ENCODE measurements around the gene MAGI2.

Gene MAGI2

DNA sequence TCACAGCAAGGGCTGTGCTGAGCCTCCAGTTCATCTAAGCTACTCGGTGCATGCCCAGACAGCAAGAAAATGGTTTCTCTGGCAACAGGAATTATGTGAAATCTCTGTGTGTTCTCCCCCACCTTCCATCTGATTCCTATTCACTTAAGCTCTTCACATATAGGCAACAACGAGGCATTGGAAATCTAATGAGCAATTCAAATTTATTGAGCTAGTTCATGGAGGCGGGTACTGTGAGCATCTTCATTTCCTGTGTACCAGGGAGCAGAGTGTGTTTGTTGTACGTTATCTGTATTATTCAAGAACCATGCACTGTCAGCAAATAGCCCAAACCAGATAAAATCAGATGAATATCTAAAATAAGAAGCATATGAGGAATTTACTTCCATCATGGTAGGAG is 739.1 kb downstream of the MAGI2 start:
- no peaks in the 10 kb centered on the region for H3K27me3 Mint-ChIP-seq
- H3K9me3 Mint-ChIP-seq: peaks cover 2% of the 10 kb centered on the region
- no peaks in the 10 kb centered on the region for H3K4me1 Mint-ChIP-seq
- H3K27ac Mint-ChIP-seq: no peak overlapping the region
- no peak overlapping the region for H3K4me3 Mint-ChIP-seq
- CTCF ChIA-PET: no interaction called here
- DNase-seq: no peak
- H3K36me3 Mint-ChIP-seq: no peaks in the 10 kb centered on the region

DNA sequence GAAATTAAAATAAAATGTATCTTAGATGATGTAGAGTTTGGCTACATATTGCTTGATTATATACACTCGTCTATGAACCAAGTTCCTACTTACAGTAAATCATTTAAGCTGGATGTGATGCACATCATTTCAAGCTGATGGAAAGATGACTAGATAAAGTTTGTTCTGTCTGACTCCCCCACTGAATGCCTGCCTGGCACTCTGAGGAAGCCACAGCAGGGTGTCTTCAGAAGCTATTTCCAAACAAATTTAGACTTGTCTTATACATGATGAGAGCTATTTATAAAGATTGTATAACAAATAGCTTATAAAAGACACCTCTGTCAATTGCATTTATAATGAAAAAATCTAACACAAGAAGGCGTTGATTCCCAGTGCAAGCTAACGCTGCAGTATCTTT is 741.4 kb downstream of the MAGI2 start:
- H3K36me3 Mint-ChIP-seq: no peaks in the 10 kb centered on the region
- H3K4me3 Mint-ChIP-seq: no peak overlapping the region
- H3K27ac Mint-ChIP-seq: no peak overlapping the region
- H3K9me3 Mint-ChIP-seq: peaks cover 1% of the 10 kb centered on the region
- H3K4me1 Mint-ChIP-seq: no peaks in the 10 kb centered on the region
- DNase-seq: no peak
- H3K27me3 Mint-ChIP-seq: no peaks in the 10 kb centered on the region
- CTCF ChIA-PET: no interaction called here

DNA sequence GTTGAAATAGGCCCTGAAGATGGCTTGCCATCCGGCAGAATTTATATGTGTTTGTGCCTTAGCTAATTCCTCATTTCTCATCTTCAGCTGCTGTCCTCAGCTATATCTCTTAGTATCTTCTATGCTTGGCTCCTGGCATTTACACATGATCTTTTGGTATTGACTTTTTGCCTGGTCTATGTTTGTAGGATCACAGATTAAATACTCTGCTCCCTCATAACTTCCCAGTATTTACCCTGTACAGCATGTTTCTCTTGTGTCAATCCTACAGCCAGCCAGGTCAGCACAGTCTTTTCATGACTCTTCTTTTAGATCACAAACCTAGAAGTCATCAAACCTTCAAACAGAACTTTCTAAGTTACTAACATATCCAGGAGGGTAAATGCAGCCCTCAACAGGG is 743.8 kb downstream of the MAGI2 start:
- H3K4me1 Mint-ChIP-seq: no peaks in the 10 kb centered on the region
- no peaks in the 10 kb centered on the region for H3K27me3 Mint-ChIP-seq
- CTCF ChIA-PET: no interaction called here
- no peak overlapping the region for H3K27ac Mint-ChIP-seq
- no peak overlapping the region for H3K4me3 Mint-ChIP-seq
- H3K36me3 Mint-ChIP-seq: no peaks in the 10 kb centered on the region
- H3K9me3 Mint-ChIP-seq: no peaks in the 10 kb centered on the region
- DNase-seq: no peak

DNA sequence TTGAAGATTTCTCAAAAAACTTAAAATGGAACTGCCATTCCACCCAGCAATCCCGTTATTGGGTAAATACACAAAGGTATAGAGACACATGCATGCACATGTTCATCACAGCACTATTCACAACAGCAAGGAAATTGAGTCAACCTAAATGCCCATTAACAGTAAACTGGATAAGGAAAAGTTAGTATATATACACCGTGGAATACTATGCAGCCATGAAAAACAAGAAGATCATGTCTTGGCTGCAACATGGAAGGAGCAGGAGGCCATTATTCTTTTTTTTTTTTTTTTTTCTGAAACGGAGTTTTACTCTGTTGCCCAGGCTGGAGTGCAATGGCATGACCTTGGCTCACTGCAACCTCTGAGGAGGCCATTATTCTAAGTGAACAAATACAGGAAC is 749.0 kb downstream of the MAGI2 start:
- no peak for DNase-seq
- CTCF ChIA-PET: no interaction called here
- Mint-ChIP-seq H3K4me1 (no peaks in the 10 kb centered on the region), H3K27ac (no peak overlapping the region), H3K4me3 (no peak overlapping the region), H3K36me3 (no peaks in the 10 kb centered on the region), H3K27me3 (no peaks in the 10 kb centered on the region), H3K9me3 (peaks cover 5% of the 10 kb centered on the region)

DNA sequence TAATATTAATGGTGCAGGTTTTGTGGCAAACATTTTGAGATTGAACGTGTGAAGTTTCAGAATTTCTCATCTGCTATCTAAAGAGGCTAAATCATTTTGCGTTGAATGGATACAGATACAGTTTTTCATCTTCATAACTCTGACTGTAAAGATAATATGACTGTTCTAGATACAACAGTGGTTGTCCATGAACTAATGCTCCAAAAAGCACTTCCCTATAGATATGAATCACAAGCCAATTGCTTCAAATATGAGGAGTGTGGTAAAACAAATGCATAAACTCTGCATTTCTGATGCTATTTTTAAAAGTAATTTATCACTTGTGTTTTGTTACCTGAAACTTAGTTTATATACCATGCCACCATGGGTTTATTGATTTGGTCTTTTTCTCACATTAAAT is 750.1 kb downstream of the MAGI2 start:
- peaks cover 5% of the 10 kb centered on the region for H3K9me3 Mint-ChIP-seq
- H3K27me3 Mint-ChIP-seq: no peaks in the 10 kb centered on the region
- no peak overlapping the region for H3K27ac Mint-ChIP-seq
- CTCF ChIA-PET: no interaction called here
- no peaks in the 10 kb centered on the region for H3K36me3 Mint-ChIP-seq
- H3K4me1 Mint-ChIP-seq: no peaks in the 10 kb centered on the region
- no peak overlapping the region for H3K4me3 Mint-ChIP-seq
- no peak for DNase-seq

DNA sequence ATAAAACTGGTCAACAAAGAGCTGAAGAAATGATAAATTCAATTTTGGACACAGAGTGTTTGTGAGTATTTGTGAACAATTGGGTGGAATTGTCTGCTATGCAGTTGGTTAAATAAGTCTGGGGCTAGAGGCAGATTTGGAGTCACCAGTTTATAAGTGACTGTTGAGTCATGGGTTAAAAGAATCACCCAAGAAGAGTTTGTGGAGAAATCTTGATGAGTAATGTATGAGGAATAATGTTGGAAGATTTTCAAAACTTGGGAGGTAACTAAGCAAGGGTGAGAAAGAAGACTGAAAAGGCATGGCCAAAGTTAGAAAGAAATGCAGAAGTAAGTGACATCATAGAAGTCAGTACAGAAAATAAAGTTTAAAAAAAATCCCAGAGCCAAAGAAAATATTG is 750.7 kb downstream of the MAGI2 start:
- no peak overlapping the region for H3K4me3 Mint-ChIP-seq
- H3K27ac Mint-ChIP-seq: no peak overlapping the region
- no peaks in the 10 kb centered on the region for H3K27me3 Mint-ChIP-seq
- H3K4me1 Mint-ChIP-seq: no peaks in the 10 kb centered on the region
- no peaks in the 10 kb centered on the region for H3K36me3 Mint-ChIP-seq
- no peak for DNase-seq
- CTCF ChIA-PET: no interaction called here
- peaks cover 5% of the 10 kb centered on the region for H3K9me3 Mint-ChIP-seq

DNA sequence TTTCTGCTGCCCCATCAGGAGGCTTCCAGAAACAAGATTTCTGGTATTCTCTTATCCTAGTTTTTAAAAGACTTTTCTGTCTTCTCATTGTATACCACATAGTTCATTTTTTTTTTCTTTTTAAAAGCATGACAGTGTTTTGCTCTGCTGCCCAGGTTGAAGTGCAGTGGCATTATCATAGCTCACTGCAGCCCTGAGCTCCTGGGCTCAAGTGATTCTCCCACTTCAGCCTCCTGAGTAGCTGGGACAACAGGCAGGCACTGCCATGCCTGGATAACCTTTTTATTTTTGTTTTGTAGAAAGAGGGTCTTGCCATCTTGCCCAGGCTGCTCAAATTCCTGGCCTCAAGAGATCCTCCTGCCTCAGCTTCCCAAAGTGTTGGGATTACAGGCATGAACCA is 757.6 kb downstream of the MAGI2 start:
- H3K36me3 Mint-ChIP-seq: no peaks in the 10 kb centered on the region
- H3K4me3 Mint-ChIP-seq: no peak overlapping the region
- no peaks in the 10 kb centered on the region for H3K9me3 Mint-ChIP-seq
- no peaks in the 10 kb centered on the region for H3K27me3 Mint-ChIP-seq
- CTCF ChIA-PET: no interaction called here
- no peak for DNase-seq
- no peaks in the 10 kb centered on the region for H3K4me1 Mint-ChIP-seq
- no peak overlapping the region for H3K27ac Mint-ChIP-seq

DNA sequence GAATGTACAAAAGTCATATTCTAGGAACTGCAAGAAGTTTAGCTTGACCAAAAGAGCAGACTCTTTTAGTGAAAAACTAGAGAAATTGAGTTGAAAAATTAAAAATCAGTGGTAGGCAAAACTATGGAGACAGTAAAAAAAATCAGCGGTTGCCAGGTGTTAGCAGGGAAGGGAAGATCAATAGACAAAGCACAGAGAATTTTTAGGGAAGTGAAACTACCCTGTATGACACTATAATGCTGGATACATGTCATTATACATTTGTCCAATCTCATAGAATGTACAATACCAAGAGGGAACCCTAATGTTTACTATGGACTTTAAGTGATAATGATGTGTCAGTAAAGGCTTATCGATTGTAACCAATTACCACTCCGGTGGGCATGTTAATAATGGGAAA is 761.9 kb downstream of the MAGI2 start:
- H3K4me3 Mint-ChIP-seq: no peak overlapping the region
- CTCF ChIA-PET: no interaction called here
- no peak for DNase-seq
- H3K27me3 Mint-ChIP-seq: no peaks in the 10 kb centered on the region
- H3K36me3 Mint-ChIP-seq: no peaks in the 10 kb centered on the region
- H3K9me3 Mint-ChIP-seq: no peaks in the 10 kb centered on the region
- no peak overlapping the region for H3K27ac Mint-ChIP-seq
- H3K4me1 Mint-ChIP-seq: no peaks in the 10 kb centered on the region

DNA sequence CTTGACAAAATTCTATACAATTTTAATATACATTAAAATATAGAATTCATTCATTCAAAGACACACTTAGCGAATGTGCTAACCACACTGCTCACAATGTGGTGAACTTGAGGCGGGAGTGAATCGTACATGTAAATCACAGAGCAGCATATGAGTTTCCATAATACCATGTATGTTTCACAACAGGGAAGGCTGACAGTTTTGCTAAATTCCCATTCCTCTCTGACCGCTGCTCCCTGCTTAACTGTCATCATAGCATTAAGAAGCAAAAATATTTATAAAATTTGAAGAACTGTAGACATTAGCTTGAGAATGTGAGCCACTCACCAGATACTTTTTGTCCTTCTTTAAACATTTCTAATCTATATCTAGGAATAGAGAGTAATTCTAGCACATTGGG is 763.3 kb downstream of the MAGI2 start:
- Mint-ChIP-seq H3K27me3 (no peaks in the 10 kb centered on the region), H3K27ac (no peak overlapping the region), H3K9me3 (no peaks in the 10 kb centered on the region), H3K36me3 (no peaks in the 10 kb centered on the region), H3K4me3 (no peak overlapping the region), H3K4me1 (no peaks in the 10 kb centered on the region)
- DNase-seq: no peak
- CTCF ChIA-PET: no interaction called here

DNA sequence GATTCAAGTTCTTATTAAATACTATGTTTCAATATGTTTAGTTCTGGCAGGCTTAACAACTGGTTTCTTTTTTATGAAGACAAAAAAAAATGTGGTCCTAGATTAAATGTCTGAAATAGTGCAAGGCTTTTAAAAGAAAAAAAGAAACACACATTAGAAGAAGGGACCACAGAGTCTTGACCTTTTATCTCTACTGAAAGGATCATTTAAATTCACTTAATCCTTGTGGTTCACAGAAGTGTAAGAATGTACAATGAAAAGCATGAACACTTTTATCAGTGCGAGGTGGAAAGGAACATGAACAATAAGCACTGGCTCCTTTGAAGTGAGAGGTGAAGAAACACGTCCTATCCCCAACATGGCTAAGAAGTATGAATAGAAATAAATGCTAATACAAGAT is 765.1 kb downstream of the MAGI2 start:
- H3K4me1 Mint-ChIP-seq: no peaks in the 10 kb centered on the region
- H3K36me3 Mint-ChIP-seq: no peaks in the 10 kb centered on the region
- DNase-seq: no peak
- no peaks in the 10 kb centered on the region for H3K9me3 Mint-ChIP-seq
- H3K4me3 Mint-ChIP-seq: no peak overlapping the region
- no peaks in the 10 kb centered on the region for H3K27me3 Mint-ChIP-seq
- CTCF ChIA-PET: no interaction called here
- H3K27ac Mint-ChIP-seq: no peak overlapping the region

DNA sequence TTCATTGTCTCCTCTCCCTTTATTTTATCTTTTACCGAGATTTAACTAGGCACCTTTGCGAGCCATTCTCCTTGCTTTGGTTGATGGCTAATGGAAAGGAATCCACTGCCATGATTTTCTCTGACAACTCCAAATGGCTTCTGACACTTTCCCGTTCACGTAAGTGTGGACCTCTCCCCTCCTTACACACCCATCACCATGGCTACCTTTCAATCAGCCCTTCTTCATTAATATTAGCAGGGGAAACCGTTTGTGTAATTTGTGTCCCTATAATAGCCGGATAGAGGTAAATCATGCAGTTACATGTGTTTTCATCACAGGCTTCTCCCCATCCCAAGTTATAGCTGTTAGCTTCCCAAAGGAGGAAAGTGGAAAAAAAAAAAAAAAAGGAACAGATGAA is 767.3 kb downstream of the MAGI2 start:
- Mint-ChIP-seq H3K27me3 (no peaks in the 10 kb centered on the region), H3K36me3 (no peaks in the 10 kb centered on the region)

DNA sequence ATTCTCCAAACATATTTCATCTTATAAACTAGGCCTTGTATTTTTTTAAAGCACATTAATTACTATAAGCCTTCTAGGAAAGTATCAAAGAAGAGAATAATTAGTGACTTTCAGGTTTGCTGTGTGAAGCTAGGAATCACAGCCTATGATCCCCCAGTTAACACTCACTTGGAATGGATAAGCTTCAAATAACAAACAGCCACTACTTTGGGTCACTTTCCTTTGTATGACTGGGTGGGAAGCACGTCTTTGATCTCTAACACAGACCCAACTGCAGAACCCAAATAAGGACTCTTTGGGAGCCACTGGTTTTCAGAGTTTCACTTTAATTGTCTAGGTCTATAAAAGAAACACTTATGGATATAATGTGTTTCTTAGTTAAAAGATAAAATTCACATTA is 769.3 kb downstream of the MAGI2 start:
- no peak for DNase-seq
- H3K36me3 Mint-ChIP-seq: no peaks in the 10 kb centered on the region
- H3K9me3 Mint-ChIP-seq: no peaks in the 10 kb centered on the region
- H3K27ac Mint-ChIP-seq: no peak overlapping the region
- H3K4me3 Mint-ChIP-seq: no peak overlapping the region
- H3K27me3 Mint-ChIP-seq: no peaks in the 10 kb centered on the region
- CTCF ChIA-PET: no interaction called here
- H3K4me1 Mint-ChIP-seq: no peaks in the 10 kb centered on the region

More for the DNA sequence above, 767.3 kb downstream of the MAGI2 start:
- Mint-ChIP-seq H3K4me1 (no peaks in the 10 kb centered on the region), H3K27ac (no peak overlapping the region), H3K4me3 (no peak overlapping the region), H3K9me3 (no peaks in the 10 kb centered on the region)
- no peak for DNase-seq
- CTCF ChIA-PET: no interaction called here

DNA sequence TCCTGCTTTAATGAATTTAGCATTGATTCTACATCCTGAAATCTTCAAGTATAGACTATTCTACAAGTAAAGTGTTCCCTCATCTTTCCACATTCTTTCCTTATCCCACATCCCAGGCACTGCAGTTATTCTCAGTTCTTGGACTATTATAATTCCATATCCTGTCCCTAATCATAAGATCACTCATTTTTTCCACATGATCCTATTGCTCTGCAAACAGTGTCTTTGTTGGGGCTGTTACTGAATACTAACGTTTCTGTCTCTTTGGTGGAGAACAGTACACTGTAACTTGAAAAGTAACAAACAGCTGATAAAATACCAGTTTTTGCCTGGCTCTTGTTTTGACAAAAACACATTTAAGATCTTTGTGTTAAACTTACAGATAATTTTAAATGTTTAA is 769.9 kb downstream of the MAGI2 start:
- Mint-ChIP-seq H3K36me3 (no peaks in the 10 kb centered on the region), H3K27me3 (no peaks in the 10 kb centered on the region), H3K4me3 (no peak overlapping the region), H3K27ac (no peak overlapping the region), H3K4me1 (no peaks in the 10 kb centered on the region), H3K9me3 (no peaks in the 10 kb centered on the region)
- no peak for DNase-seq
- CTCF ChIA-PET: no interaction called here

DNA sequence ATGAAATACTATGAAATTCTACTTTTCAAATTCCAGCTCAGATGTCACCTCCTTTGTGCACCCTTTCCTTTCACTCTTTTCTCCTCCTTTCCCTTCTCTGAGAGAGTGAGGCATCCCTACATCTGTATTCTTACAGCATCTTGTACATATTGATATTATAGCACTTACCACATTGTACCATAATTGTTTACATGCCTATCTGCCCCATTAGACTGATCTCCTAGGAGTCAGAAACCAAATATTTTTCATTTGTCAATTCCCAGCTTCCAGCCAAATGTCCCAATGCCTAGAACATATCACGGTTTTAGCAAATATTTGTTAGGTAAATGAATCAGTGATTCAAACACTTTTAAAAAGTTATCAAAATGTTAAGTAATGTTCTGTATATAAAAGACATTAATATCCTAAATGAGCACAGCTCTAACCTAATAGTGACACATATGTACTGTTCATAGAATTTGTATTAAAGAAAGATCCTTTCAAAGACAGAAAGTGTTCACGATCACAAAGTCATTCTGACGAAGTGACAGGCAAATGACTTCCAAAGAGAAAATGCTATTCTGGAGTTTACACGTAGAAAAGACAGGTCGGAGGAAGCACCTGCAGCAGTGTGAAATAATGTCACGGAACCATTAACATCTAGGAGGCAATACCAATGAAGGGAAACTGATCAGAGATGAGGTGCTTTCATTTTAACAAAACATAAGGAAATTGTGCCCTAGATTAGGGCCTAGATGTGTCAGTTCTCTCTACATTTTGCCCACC is 774.2 kb downstream of the MAGI2 start:
- H3K9me3 Mint-ChIP-seq: no peaks in the 10 kb centered on the region
- H3K4me3 Mint-ChIP-seq: no peak overlapping the region
- CTCF ChIA-PET: no interaction called here
- H3K36me3 Mint-ChIP-seq: no peaks in the 10 kb centered on the region
- no peak overlapping the region for H3K27ac Mint-ChIP-seq
- no peaks in the 10 kb centered on the region for H3K27me3 Mint-ChIP-seq
- DNase-seq: no peak
- no peaks in the 10 kb centered on the region for H3K4me1 Mint-ChIP-seq

DNA sequence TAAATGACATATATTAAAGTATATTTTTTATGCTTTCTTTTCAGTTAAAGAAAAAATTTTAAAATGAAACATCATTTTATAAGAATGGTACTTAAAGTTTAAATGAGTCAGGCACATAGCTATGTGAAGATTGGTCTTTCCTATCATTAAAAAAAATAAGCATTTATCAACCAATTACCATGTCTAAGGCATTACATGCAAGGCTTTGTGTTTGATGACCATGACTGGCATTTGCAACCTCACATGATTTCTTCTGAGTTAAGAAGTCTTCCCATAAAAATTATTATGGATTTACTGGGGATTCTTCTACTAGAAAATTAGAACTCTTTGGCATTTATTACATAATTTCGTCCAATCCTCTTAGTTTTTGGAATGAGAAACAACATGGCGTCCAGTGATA is 776.1 kb downstream of the MAGI2 start:
- Mint-ChIP-seq H3K4me3 (no peak overlapping the region), H3K27me3 (no peaks in the 10 kb centered on the region), H3K9me3 (no peaks in the 10 kb centered on the region), H3K36me3 (no peaks in the 10 kb centered on the region), H3K27ac (no peak overlapping the region), H3K4me1 (no peaks in the 10 kb centered on the region)
- CTCF ChIA-PET: no interaction called here
- no peak for DNase-seq

DNA sequence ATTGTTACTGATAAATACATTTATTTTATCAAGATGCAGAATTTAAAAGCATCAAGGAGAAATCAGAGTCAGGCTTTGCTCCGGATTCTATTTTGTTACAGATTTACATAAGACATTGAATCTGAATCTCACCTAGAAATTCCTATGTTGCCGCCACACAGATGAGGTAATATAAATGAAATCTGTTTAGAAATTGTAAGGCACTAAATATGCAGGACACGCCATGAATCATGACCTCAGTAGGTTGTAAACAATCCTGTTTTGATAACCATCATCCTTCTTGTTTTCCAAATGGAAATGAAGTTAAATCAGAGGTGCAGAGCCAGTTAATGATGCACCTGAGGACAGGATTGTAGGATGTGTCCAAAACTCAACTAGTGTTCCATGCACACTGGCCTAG is 778.0 kb downstream of the MAGI2 start:
- H3K27me3 Mint-ChIP-seq: no peaks in the 10 kb centered on the region
- CTCF ChIA-PET: no interaction called here
- H3K9me3 Mint-ChIP-seq: no peaks in the 10 kb centered on the region
- H3K4me1 Mint-ChIP-seq: no peaks in the 10 kb centered on the region
- H3K36me3 Mint-ChIP-seq: no peaks in the 10 kb centered on the region
- no peak overlapping the region for H3K27ac Mint-ChIP-seq
- DNase-seq: no peak
- H3K4me3 Mint-ChIP-seq: no peak overlapping the region

Measured in activated naive CD4-positive, alpha-beta T cell treated with anti-CD3 and anti-CD28 coated beads, Interleukin-2, amount 10 ng/mL, durations not matched to agents 7 days and 5 days (primary cell).